ENCODE measurements around the gene GAL.

- TF ChIP-seq, protein P1, sequence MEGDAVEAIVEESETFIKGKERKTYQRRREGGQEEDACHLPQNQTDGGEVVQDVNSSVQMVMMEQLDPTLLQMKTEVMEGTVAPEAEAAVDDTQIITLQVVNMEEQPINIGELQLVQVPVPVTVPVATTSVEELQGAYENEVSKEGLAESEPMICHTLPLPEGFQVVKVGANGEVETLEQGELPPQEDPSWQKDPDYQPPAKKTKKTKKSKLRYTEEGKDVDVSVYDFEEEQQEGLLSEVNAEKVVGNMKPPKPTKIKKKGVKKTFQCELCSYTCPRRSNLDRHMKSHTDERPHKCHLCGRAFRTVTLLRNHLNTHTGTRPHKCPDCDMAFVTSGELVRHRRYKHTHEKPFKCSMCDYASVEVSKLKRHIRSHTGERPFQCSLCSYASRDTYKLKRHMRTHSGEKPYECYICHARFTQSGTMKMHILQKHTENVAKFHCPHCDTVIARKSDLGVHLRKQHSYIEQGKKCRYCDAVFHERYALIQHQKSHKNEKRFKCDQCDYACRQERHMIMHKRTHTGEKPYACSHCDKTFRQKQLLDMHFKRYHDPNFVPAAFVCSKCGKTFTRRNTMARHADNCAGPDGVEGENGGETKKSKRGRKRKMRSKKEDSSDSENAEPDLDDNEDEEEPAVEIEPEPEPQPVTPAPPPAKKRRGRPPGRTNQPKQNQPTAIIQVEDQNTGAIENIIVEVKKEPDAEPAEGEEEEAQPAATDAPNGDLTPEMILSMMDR (IDR thresholded peaks at IDR 0.05), result no peak
- no peak for TF ChIP-seq POLR2A (IDR thresholded peaks at IDR 0.05)
These were observed 26.2 kb upstream of the GAL start for GRCh38 chr11:68658097-68658496.
